Cardiac septum (tissue), 1 donor: ENCODE results near the gene CCNG1. TPM values are rescaled to one million over a fixed set of nuclear protein-coding genes. Genes with fewer than 3 reads are reported as not detected.

Experiments
- DNase-seq: peaks from one replicate; pipeline ENCODE4 v3.0.0-alpha.2; 2020; ENCODE audit warnings: low spot score
- intact Hi-C: fragments of 100-400 bp; cut with DNase I; formaldehyde crosslinking; loops from one replicate; pipeline ENCODE4 v1.14.0; 2022
- total RNA-seq: library from RNA; stranded (reverse); fragmentation: NEBNext Ultra II Directional; extraction: Animal tissue kit (Norgen Biotek cat#: 25700); gene quantifications from one replicate; pipeline ENCODE4 v1.2.1, GENCODE V29; 2021
- donor health status: DM: no; HTN: no; CAD: no.

The CCNG1 gene
- total RNA-seq, 1 donor from 2014 or later = 62.6 TPM

- DNase-seq = no peak
- intact Hi-C loops = no loop called here
Measured at GRCh38 chr5:163475411-163475810, 38.0 kb downstream of the CCNG1 start.

DNA sequence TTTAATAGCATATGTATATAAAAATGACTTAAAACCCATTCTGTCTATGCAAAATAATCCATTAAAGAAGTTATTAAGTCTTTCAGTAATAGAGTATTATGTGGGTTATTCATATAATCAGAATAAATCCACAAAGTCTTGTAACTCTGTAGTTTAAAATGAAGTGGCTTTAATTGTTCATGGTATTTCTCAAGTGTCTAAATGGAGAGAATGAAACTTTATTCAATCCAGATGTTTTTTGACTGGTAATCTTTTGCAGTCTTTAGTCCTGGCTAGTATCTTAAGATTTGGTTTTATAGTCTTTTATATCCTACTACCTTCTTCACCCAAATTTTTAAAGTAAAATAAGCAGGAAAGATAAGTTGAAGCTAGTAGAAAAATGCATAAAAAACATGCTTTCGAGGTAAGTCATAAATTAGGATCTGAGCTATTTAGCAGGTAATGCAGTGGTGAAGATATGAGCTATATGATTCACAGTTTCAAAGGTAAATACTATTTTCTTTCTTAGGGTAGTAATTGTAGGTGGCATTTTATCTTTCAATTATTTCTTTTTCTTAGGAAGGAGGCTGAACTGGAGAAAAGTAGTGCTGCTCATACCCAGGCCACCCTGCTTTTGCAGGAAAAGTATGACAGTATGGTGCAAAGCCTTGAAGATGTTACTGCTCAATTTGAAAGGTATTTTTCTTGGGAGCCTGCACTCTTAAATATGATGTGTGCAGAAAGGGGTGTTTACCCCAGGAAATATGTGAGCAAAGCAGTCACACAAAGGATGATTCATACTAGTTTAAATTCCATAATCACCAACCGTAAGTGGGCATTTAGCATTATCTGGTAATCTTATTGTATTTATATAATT, 41.0 kb downstream of the CCNG1 start:
- intact Hi-C loops = no loop called here
- no peak for DNase-seq

GRCh38 chr5:163478982-163479271, 41.5 kb downstream of the CCNG1 start:
- DNase-seq = no peak
- intact Hi-C loops = no loop called here

- intact Hi-C loops = no loop called here
- DNase-seq = no peak
Measured at GRCh38 chr5:163489055-163489744, 51.8 kb downstream of the CCNG1 start.

DNA sequence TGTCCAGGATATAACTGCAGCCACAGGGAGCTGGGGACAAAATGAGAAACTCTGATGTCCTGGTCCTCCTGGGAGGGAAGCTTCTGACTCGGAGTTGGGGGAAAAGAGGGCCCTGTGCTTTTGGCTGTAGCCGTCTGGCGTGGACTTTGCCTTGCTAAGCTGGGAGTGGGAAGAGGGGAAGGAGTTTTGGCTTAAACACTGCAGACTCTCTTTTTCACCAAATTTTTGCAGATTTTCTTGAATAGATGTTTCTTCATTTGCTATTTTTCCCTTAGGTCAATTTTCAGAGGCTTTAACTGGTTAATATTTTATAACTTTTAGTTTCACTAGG, 52.3 kb downstream of the CCNG1 start:
- no peak for DNase-seq
- intact Hi-C loops = no loop called here

Other genes with a start within 250 kb of the CCNG1 start
- 16.2 TPM for gene NUDCD2, start 22.5 kb downstream of the CCNG1 start, total RNA-seq
- 0.46 TPM for gene HMMR, start 23.0 kb downstream of the CCNG1 start, total RNA-seq
- gene MAT2B, start 68.0 kb downstream of the CCNG1 start, total RNA-seq = 45.2 TPM